ENCODE data around the gene TWF2.

The TWF2 gene

GRCh38 chr3:52270252-52270754, 31.3 kb upstream of the TWF2 start:
- H3K4me3 ChIP-seq (ENCODE audit: control insufficient read depth, low read depth, low read length), result no peak overlapping the region
- DNase-seq (ENCODE audit: low read depth), result no peak
- TF ChIP-seq, protein P1, sequence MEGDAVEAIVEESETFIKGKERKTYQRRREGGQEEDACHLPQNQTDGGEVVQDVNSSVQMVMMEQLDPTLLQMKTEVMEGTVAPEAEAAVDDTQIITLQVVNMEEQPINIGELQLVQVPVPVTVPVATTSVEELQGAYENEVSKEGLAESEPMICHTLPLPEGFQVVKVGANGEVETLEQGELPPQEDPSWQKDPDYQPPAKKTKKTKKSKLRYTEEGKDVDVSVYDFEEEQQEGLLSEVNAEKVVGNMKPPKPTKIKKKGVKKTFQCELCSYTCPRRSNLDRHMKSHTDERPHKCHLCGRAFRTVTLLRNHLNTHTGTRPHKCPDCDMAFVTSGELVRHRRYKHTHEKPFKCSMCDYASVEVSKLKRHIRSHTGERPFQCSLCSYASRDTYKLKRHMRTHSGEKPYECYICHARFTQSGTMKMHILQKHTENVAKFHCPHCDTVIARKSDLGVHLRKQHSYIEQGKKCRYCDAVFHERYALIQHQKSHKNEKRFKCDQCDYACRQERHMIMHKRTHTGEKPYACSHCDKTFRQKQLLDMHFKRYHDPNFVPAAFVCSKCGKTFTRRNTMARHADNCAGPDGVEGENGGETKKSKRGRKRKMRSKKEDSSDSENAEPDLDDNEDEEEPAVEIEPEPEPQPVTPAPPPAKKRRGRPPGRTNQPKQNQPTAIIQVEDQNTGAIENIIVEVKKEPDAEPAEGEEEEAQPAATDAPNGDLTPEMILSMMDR (IDR thresholded peaks at IDR 0.05; ENCODE audit: control insufficient read depth, insufficient read depth, low read depth, low read length, missing control alignments), result no peak

DNA sequence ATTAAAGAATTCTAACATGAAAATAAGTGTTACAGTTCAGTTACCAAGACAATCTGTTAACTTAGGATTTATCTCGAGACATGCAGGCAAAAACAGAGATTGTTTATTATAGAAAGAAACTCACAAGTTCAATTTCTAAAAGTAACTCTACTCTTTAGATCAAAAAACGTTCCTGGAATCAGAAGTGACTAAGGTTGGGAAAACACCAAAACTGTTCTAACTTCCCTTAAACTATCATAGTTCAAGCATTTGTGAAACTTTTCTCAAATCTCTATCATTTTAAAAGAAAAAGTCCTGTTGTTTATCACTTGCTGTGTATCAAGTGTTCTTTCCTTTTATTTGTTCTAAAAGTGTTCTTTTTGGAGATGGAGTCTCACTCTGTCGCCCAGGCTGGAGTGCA, 30.8 kb upstream of the TWF2 start:
- no peak overlapping the region for H3K4me3 ChIP-seq (ENCODE audit: control insufficient read depth, low read depth, low read length)
- DNase-seq (ENCODE audit: low read depth), result no peak
- TF ChIP-seq, protein P1 (IDR thresholded peaks at IDR 0.05; ENCODE audit: control insufficient read depth, insufficient read depth, low read depth, low read length, missing control alignments), result no peak

DNA sequence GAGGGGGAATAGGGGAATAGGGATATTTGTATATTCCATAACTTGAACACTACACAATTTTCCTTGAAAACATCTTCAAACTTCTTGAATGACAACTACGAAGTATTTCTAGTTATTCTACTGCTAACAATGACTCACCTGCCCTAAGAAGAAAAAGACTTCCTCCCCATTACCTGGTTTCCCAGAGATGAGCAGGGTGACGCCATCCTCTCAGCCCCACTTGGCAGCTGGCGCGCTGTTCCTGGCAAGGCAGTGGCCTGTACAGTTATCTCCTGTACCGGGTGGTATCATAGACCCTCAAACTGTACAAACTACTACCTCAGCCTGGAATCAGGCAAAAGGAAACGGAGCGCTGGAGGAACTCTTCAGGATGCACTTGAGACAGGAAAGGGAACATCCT, 29.1 kb upstream of the TWF2 start:
- no peak overlapping the region for H3K4me3 ChIP-seq (ENCODE audit: control insufficient read depth, low read depth, low read length)
- TF ChIP-seq, protein P1 (IDR thresholded peaks at IDR 0.05; ENCODE audit: control insufficient read depth, insufficient read depth, low read depth, low read length, missing control alignments), result no peak
- no peak for DNase-seq (ENCODE audit: low read depth)

DNA sequence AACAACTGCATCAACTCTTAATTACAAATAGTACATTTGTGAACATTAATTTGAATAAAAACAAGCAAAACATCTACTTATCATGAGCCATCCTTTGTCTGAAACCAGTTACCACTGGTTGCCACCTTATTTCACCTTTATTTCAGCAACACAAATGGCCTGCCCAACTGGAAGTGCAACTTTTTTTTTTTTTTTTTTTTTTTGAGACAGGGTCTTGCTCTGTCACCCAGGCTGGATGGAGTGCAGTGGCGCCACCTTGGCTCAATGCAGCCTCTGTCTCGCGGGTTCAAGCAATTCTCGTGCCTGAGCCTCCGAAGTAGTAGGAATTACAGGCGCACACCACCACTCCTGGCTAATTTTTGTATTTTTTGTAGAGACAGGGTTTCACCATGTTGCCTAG, 26.4 kb upstream of the TWF2 start:
- no peak overlapping the region for H3K4me3 ChIP-seq (ENCODE audit: control insufficient read depth, low read depth, low read length)
- no peak for DNase-seq (ENCODE audit: low read depth)
- TF ChIP-seq, protein P1 (IDR thresholded peaks at IDR 0.05; ENCODE audit: control insufficient read depth, insufficient read depth, low read depth, low read length, missing control alignments), result no peak

DNA sequence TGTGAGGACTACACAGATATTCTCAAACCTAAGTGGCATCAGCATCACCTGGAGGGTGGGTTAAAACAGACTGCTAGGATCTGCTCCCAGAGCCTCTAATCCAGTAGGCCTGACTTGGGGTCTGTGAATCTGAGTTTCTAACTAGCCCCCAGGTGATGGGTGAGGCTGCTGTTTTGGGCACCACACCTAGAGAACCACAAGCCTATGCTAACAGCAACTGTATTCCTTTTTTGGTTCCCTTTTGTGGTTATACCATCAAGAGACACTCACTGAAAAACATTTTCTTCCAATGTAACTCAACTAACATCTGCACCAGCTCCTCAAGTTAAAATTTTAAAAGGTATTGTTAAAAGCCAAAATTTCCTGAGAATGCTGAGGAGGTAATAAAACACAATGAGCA, 23.5 kb upstream of the TWF2 start:
- no peak overlapping the region for H3K4me3 ChIP-seq (ENCODE audit: control insufficient read depth, low read depth, low read length)
- TF ChIP-seq, protein P1 (IDR thresholded peaks at IDR 0.05; ENCODE audit: control insufficient read depth, insufficient read depth, low read depth, low read length, missing control alignments), result no peak
- no peak for DNase-seq (ENCODE audit: low read depth)

DNA sequence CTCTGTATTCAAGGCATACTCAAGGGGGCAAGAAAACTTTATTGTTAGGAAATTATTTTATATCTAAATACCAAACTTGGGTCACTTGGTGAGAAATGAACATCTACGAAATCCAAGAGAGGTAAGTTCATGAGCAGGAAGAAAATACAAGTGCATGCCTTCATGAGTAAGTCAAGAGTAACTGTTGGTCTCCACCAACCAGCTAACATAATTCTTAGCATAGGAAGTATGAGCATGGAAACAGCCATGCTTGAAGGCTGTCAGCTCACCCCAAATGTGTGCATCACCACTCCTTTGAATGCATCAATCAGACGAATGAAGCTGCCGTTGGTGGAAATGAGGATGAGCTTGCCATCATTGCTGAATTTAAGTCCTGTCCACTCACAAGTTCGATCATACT, 20.5 kb upstream of the TWF2 start:
- no peak for DNase-seq (ENCODE audit: low read depth)
- H3K4me3 ChIP-seq (ENCODE audit: control insufficient read depth, low read depth, low read length), result no peak overlapping the region
- TF ChIP-seq, protein P1 (IDR thresholded peaks at IDR 0.05; ENCODE audit: control insufficient read depth, insufficient read depth, low read depth, low read length, missing control alignments), result no peak

DNA sequence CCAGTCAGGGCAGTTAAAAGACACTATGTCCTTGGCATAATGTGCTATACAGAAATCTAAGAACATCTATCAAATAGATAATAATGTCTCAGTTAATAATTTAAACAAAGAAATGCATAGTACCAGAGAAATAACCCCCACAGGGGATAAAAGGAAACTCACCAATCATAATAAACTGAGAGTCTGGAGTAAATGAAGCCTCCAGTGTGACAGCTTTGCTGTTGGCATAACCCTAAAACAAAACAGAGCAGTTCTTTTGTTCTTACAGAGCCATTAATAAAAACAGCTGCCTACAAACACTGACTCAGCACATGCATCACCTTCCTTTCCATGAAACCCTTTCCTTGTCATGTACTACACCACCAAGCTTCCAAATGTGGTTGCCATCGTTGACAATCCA, 20.1 kb upstream of the TWF2 start:
- no peak overlapping the region for H3K4me3 ChIP-seq (ENCODE audit: control insufficient read depth, low read depth, low read length)
- TF ChIP-seq, protein P1 (IDR thresholded peaks at IDR 0.05; ENCODE audit: control insufficient read depth, insufficient read depth, low read depth, low read length, missing control alignments), result no peak
- no peak for DNase-seq (ENCODE audit: low read depth)
